ENCODE measurements around the gene UPF3A.

GRCh38 chr13:114244637-114245036 is 36.8 kb upstream of the UPF3A start:
- TF ChIP-seq BHLHE40 (IDR thresholded peaks at IDR 0.05; ENCODE audit: low read depth, low read length) (no peak), MAZ (IDR thresholded peaks at IDR 0.05; ENCODE audit: borderline replicate concordance, low read depth, low read length) (no peak), RNF2 (IDR thresholded peaks at IDR 0.05; ENCODE audit: borderline replicate concordance, low read depth) (no peak), POLR2AphosphoS2 (conservative IDR thresholded peaks at IDR 0.05; ENCODE audit: low read length) (no peak), CTCF (IDR thresholded peaks at IDR 0.05) (no peak)

All from A549 (cell line).